Neural cell (in vitro differentiated cells): ENCODE measurements around the gene TTC34. TPM values are rescaled to one million over a fixed set of nuclear protein-coding genes. Genes with fewer than 3 reads are reported as not detected.

Source experiments
- H2AFZ ChIP-seq: fragments of 200-600, 300-800 bp; sonication (generic), shearing (Covaris generic); 2 replicates; pipeline ENCODE4 v1.6.0; 2014; ENCODE audit warnings: low read depth, mild to moderate bottlenecking, antibody characterized with exemption, low read length, moderate library complexity
- H3F3A ChIP-seq: fragments of 200-600 bp; shearing (Covaris generic); 2 replicates; pipeline ENCODE4 v1.6.1; 2016; ENCODE audit warnings: mild to moderate bottlenecking, moderate library complexity, mixed read lengths, antibody characterized with exemption, low read length; ENCODE audit not compliant: insufficient read depth, poor library complexity, severe bottlenecking
- H3K27ac ChIP-seq: fragments of 200-600, 300-800 bp; sonication (generic), shearing (Covaris generic); 2 replicates; pipeline ENCODE4 v1.5.1; 2014; ENCODE audit warnings: mild to moderate bottlenecking, low read length, moderate library complexity
- H3K27me3 ChIP-seq: fragments of 300-800, 200-600 bp; sonication (generic), shearing (Covaris generic); 2 replicates; pipeline ENCODE4 v1.6.0; 2014; ENCODE audit warnings: mild to moderate bottlenecking, low read depth, low read length, moderate library complexity; ENCODE audit not compliant: insufficient read depth
- H3K36me3 ChIP-seq: fragments of 300-800, 200-600 bp; sonication (generic), shearing (Covaris generic); 2 replicates; pipeline ENCODE4 v1.5.1; 2014; ENCODE audit warnings: mild to moderate bottlenecking, antibody characterized with exemption, low read length, moderate library complexity; ENCODE audit not compliant: insufficient read depth
- H3K4me2 ChIP-seq: fragments of 300-800, 200-600 bp; sonication (generic), shearing (Covaris generic); 2 replicates; pipeline ENCODE4 v1.6.0; 2014; ENCODE audit warnings: mild to moderate bottlenecking, low read length
- H3K4me3 ChIP-seq: fragments of 300-800, 200-600 bp; sonication (generic), shearing (Covaris generic); 2 replicates; pipeline ENCODE4 v1.5.1; 2014; ENCODE audit warnings: mild to moderate bottlenecking, low read length, moderate library complexity
- H3K79me2 ChIP-seq: fragments of 200-600 bp; shearing (Covaris generic); replicated peaks from 2 replicates; pipeline ENCODE4 v1.6.0; 2014; ENCODE audit warnings: mild to moderate bottlenecking, low read length, moderate library complexity; ENCODE audit not compliant: insufficient read depth
- H3K9ac ChIP-seq: fragments of 300-800, 200-600 bp; sonication (generic), shearing (Covaris generic); 2 replicates; pipeline ENCODE4 v1.6.1; 2016; ENCODE audit warnings: mild to moderate bottlenecking, low read length, mixed read lengths
- H3K9me2 ChIP-seq: fragments of 200-600 bp; shearing (Covaris generic); 2 replicates; pipeline ENCODE4 v1.6.1; 2016; ENCODE audit warnings: mild to moderate bottlenecking, low read length, mixed read lengths; ENCODE audit not compliant: insufficient read depth
- H3K9me3 ChIP-seq: fragments of 200-600, 300-800 bp; sonication (generic), shearing (Covaris generic); 2 replicates; pipeline ENCODE4 v1.6.1; 2016; ENCODE audit warnings: mild to moderate bottlenecking, mixed run types, low read length, moderate library complexity, mixed read lengths
- H4K20me1 ChIP-seq: fragments of 200-600 bp; shearing (Covaris generic); 2 replicates; pipeline ENCODE4 v1.6.1; 2016; ENCODE audit warnings: mild to moderate bottlenecking, mixed run types; ENCODE audit not compliant: insufficient read depth
- CTCF ChIP-seq: fragments of 450-650 bp; IDR thresholded peaks from 2 replicates; pipeline ENCODE4 v1.5.1; 2014; ENCODE audit warnings: antibody characterized with exemption, mild to moderate bottlenecking, moderate library complexity; ENCODE audit not compliant: poor library complexity, severe bottlenecking
- EP300 ChIP-seq: fragments of 450-650 bp; conservative IDR thresholded peaks from 2 replicates; pipeline ENCODE4 v1.6.1; 2014; ENCODE audit warnings: antibody characterized with exemption, mild to moderate bottlenecking, moderate library complexity; ENCODE audit not compliant: poor library complexity, severe bottlenecking
- EZH2 ChIP-seq: fragments of 200-600, 300-800 bp; shearing (Covaris generic), sonication (generic); IDR thresholded peaks from 2 replicates; pipeline ENCODE4 v1.6.1; 2014; ENCODE audit warnings: antibody characterized with exemption, low read length, borderline replicate concordance, mild to moderate bottlenecking; ENCODE audit not compliant: insufficient read depth, poor library complexity, severe bottlenecking
- MXI1 ChIP-seq: fragments of 450-650 bp; conservative IDR thresholded peaks from 2 replicates; pipeline ENCODE4 v1.6.1; 2014; ENCODE audit warnings: antibody characterized with exemption, mild to moderate bottlenecking; ENCODE audit not compliant: poor library complexity, severe bottlenecking
- POLR2AphosphoS5 ChIP-seq: IDR thresholded peaks from 2 replicates; pipeline ENCODE4 v1.6.1; 2012
- RAD21 ChIP-seq: fragments of 450-650 bp; conservative IDR thresholded peaks from 2 replicates; pipeline ENCODE4 v1.6.1; 2014; ENCODE audit warnings: antibody characterized with exemption, mild to moderate bottlenecking, moderate library complexity
- REST ChIP-seq: IDR thresholded peaks from 2 replicates; pipeline ENCODE4 v1.6.1; 2012; ENCODE audit warnings: borderline replicate concordance
- SMC3 ChIP-seq: fragments of 450-650 bp; conservative IDR thresholded peaks from 2 replicates; pipeline ENCODE4 v1.6.1; 2014; ENCODE audit warnings: antibody characterized with exemption, mild to moderate bottlenecking, moderate library complexity; ENCODE audit not compliant: poor library complexity
- TAF1 ChIP-seq: IDR thresholded peaks from 2 replicates; pipeline ENCODE4 v1.6.1; 2012; ENCODE audit warnings: low read depth
- polyA plus RNA-seq: library from polyadenylated mRNA; depleted of rRNA; stranded (reverse); fragments of >200 nt; gene quantifications from 2 replicates; pipeline ENCODE4 v1.2.3, GENCODE V29; 2014

Gene TTC34
- polyA plus RNA-seq, 1 donor from 2014 or later = 0.05 TPM

- no peak overlapping the region for H3K27ac ChIP-seq
- no peak overlapping the region for H2AFZ ChIP-seq
- TF ChIP-seq RAD21 (no peak), REST (no peak), TAF1 (no peak), CTCF (no peak), EP300 (no peak), SMC3 (no peak), MXI1 (no peak), POLR2AphosphoS5 (no peak), EZH2 (no peak)
- no peaks in the 10 kb centered on the region for H3K27me3 ChIP-seq
- no peak overlapping the region for H3K4me2 ChIP-seq
- H3K36me3 ChIP-seq = no peaks in the 10 kb centered on the region
- no peaks in the 10 kb centered on the region for H3K9me3 ChIP-seq
- H3K4me3 ChIP-seq = no peak overlapping the region
- H3F3A ChIP-seq = no peaks in the 10 kb centered on the region
- no peak overlapping the region for H3K9ac ChIP-seq
- H3K79me2 ChIP-seq = no peaks in the 10 kb centered on the region
- H3K9me2 ChIP-seq = no peaks in the 10 kb centered on the region
- no peaks in the 10 kb centered on the region for H4K20me1 ChIP-seq
Measured at GRCh38 chr1:2590233-2591141, 211.0 kb downstream of the TTC34 start.

- no peaks in the 10 kb centered on the region for H3K9me3 ChIP-seq
- no peak overlapping the region for H3K4me2 ChIP-seq
- no peak overlapping the region for H3K27ac ChIP-seq
- no peak overlapping the region for H3K4me3 ChIP-seq
- H3K79me2 ChIP-seq = no peaks in the 10 kb centered on the region
- H3K36me3 ChIP-seq = no peaks in the 10 kb centered on the region
- no peaks in the 10 kb centered on the region for H3K27me3 ChIP-seq
- no peak overlapping the region for H2AFZ ChIP-seq
- TF ChIP-seq EP300 = no peak
- TF ChIP-seq REST = no peak
- TF ChIP-seq SMC3 = no peak
- no peak for TF ChIP-seq TAF1
- TF ChIP-seq EZH2 = no peak
- TF ChIP-seq MXI1 = no peak
- TF ChIP-seq POLR2AphosphoS5 = no peak
- no peak for TF ChIP-seq RAD21
- TF ChIP-seq CTCF = no peak
- H4K20me1 ChIP-seq = no peaks in the 10 kb centered on the region
- H3K9me2 ChIP-seq = no peaks in the 10 kb centered on the region
- H3K9ac ChIP-seq = no peak overlapping the region
- H3F3A ChIP-seq = no peaks in the 10 kb centered on the region
Measured at GRCh38 chr1:2589431-2590232, 211.9 kb downstream of the TTC34 start.
